ENCODE results near the gene PMS1.
"Not testable (repeated sequence)": the region's sequence is repeated elsewhere in the genome, so short reads cannot be mapped to it uniquely, and the experiment has no call there.

The PMS1 gene

GRCh38 chr2:189866296-189866695 is 82.0 kb downstream of the PMS1 start:
- no peak for DNase-seq

- no peak for DNase-seq
Measured at GRCh38 chr2:189868896-189869295, 84.6 kb downstream of the PMS1 start.

- DNase-seq, result no peak
Measured at GRCh38 chr2:189870381-189871085, 86.3 kb downstream of the PMS1 start.

- no peak for DNase-seq
Measured at GRCh38 chr2:189873696-189874095, 89.4 kb downstream of the PMS1 start.

GRCh38 chr2:189874586-189875320 is 90.5 kb downstream of the PMS1 start:
- DNase-seq, result no peak

GRCh38 chr2:189876271-189876670 is 92.0 kb downstream of the PMS1 start:
- no peak for DNase-seq

GRCh38 chr2:189879716-189880081 is 95.4 kb downstream of the PMS1 start:
- DNase-seq, result no peak

GRCh38 chr2:189880429-189880828 is 96.2 kb downstream of the PMS1 start:
- no peak for DNase-seq

- DNase-seq, result no peak
Measured at GRCh38 chr2:189880832-189881492, 96.7 kb downstream of the PMS1 start.

- no peak for DNase-seq
Measured at GRCh38 chr2:189885368-189885767, 101.1 kb downstream of the PMS1 start.

GRCh38 chr2:189892546-189893294 is 108.5 kb downstream of the PMS1 start:
- not testable (repeated sequence) for DNase-seq

GRCh38 chr2:189896809-189897208 is 112.6 kb downstream of the PMS1 start:
- DNase-seq, result no peak

- no peak for DNase-seq
Measured at GRCh38 chr2:189899101-189899500, 114.9 kb downstream of the PMS1 start.

GRCh38 chr2:189900726-189901125 is 116.5 kb downstream of the PMS1 start:
- no peak for DNase-seq

GRCh38 chr2:189901664-189902063 is 117.4 kb downstream of the PMS1 start:
- no peak for DNase-seq

GRCh38 chr2:189913821-189914220 is 129.6 kb downstream of the PMS1 start:
- DNase-seq, result no peak

- no peak for DNase-seq
Measured at GRCh38 chr2:189916651-189917050, 132.4 kb downstream of the PMS1 start.
